HCT116 (cell line): ENCODE measurements around the gene KIAA1614.

Experiments
- CEBPB ChIP-seq: IDR thresholded peaks from 2 replicates; pipeline ENCODE4 v1.6.1; 2012; ENCODE audit warnings: low read depth
- EZH2 ChIP-seq: fragments of 200-600 bp; sonication (generic); IDR thresholded peaks from 2 replicates; pipeline ENCODE4 v1.6.1; 2017; ENCODE audit warnings: antibody characterized with exemption, mixed run types
- EZH2phosphoT487 ChIP-seq: fragments of 200-600 bp; IDR thresholded peaks from 2 replicates; pipeline ENCODE4 v1.6.1; 2018; ENCODE audit warnings: antibody characterized with exemption, borderline replicate concordance
- POLR2A ChIP-seq: IDR thresholded peaks from 2 replicates; pipeline ENCODE4 v1.7.0; 2011; ENCODE audit warnings: borderline replicate concordance; ENCODE audit not compliant: insufficient read depth, insufficient read length; ENCODE audit errors: extremely low read depth
- POLR2AphosphoS5 ChIP-seq: IDR thresholded peaks from 2 replicates; pipeline ENCODE4 v1.6.1; 2011; ENCODE audit warnings: mild to moderate bottlenecking, low read depth, low read length, moderate library complexity
- RAD21 ChIP-seq: IDR thresholded peaks from 2 replicates; pipeline ENCODE4 v1.6.1; 2012; ENCODE audit warnings: low read depth, mild to moderate bottlenecking
- TCF7L2 ChIP-seq: IDR thresholded peaks from 2 replicates; pipeline ENCODE4 v1.7.0; 2011; ENCODE audit warnings: borderline replicate concordance, inconsistent platforms; ENCODE audit not compliant: insufficient read depth, insufficient read length; ENCODE audit errors: extremely low read depth
- YY1 ChIP-seq: IDR thresholded peaks from 2 replicates; pipeline ENCODE4 v1.6.1; 2011; ENCODE audit warnings: low read length, low read depth, moderate library complexity, mild to moderate bottlenecking; ENCODE audit not compliant: insufficient replicate concordance; ENCODE audit errors: extremely low read depth
- ZFX ChIP-seq: fragments of 450-650 bp; IDR thresholded peaks from 2 replicates; pipeline ENCODE4 v1.6.1; 2017
- TF ChIP-seq, protein P1 (sequence below): IDR thresholded peaks from 2 replicates; pipeline ENCODE4 v1.6.1; 2012; ENCODE audit warnings: low read depth
- TF ChIP-seq, protein P2 (sequence below), 3 experiments: fragments of 200-600 bp in 1 of 3; sonication (generic) in 1 of 3; IDR thresholded peaks in 2 of 3; conservative IDR thresholded peaks in 1 of 3; 2 replicates each; pipeline ENCODE4 v1.5.1; 2012 to 2017; ENCODE audit warnings: low read depth in 2 of 3, low read length in 2 of 3, antibody characterized with exemption in 1 of 3, borderline replicate concordance in 1 of 3, control low read depth in 1 of 3, mild to moderate bottlenecking in 1 of 3, mixed read lengths in 1 of 3, mixed run types in 1 of 3, moderate library complexity in 1 of 3; ENCODE audit not compliant: insufficient read depth in 1 of 3

DNA sequence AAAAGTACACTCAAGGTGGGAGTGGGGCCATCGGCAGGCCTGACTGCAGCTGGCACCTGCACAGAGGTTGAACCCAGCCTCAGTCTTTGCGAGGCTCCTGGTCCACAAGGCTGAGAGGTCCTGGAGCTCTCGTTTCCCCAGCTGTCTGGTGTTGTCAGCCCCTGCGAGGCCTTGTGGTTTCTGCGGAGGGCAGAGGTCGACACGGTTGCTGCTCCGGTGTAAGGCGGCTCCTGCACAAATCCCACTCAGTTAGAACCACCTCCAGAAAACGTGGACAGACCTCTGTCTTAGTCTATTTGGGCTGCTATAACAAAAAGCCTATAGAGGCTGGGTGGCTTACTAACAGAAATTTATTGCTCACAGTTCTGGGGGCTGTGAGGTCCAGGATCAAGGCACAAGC lies 5.8 kb downstream of the KIAA1614 start:
- TF ChIP-seq RAD21: no peak
- no peak for TF ChIP-seq CEBPB
- no peak for TF ChIP-seq EZH2
- TF ChIP-seq, protein P1, sequence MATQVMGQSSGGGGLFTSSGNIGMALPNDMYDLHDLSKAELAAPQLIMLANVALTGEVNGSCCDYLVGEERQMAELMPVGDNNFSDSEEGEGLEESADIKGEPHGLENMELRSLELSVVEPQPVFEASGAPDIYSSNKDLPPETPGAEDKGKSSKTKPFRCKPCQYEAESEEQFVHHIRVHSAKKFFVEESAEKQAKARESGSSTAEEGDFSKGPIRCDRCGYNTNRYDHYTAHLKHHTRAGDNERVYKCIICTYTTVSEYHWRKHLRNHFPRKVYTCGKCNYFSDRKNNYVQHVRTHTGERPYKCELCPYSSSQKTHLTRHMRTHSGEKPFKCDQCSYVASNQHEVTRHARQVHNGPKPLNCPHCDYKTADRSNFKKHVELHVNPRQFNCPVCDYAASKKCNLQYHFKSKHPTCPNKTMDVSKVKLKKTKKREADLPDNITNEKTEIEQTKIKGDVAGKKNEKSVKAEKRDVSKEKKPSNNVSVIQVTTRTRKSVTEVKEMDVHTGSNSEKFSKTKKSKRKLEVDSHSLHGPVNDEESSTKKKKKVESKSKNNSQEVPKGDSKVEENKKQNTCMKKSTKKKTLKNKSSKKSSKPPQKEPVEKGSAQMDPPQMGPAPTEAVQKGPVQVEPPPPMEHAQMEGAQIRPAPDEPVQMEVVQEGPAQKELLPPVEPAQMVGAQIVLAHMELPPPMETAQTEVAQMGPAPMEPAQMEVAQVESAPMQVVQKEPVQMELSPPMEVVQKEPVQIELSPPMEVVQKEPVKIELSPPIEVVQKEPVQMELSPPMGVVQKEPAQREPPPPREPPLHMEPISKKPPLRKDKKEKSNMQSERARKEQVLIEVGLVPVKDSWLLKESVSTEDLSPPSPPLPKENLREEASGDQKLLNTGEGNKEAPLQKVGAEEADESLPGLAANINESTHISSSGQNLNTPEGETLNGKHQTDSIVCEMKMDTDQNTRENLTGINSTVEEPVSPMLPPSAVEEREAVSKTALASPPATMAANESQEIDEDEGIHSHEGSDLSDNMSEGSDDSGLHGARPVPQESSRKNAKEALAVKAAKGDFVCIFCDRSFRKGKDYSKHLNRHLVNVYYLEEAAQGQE: no peak
- no peak for TF ChIP-seq ZFX
- TF ChIP-seq, protein P2, sequence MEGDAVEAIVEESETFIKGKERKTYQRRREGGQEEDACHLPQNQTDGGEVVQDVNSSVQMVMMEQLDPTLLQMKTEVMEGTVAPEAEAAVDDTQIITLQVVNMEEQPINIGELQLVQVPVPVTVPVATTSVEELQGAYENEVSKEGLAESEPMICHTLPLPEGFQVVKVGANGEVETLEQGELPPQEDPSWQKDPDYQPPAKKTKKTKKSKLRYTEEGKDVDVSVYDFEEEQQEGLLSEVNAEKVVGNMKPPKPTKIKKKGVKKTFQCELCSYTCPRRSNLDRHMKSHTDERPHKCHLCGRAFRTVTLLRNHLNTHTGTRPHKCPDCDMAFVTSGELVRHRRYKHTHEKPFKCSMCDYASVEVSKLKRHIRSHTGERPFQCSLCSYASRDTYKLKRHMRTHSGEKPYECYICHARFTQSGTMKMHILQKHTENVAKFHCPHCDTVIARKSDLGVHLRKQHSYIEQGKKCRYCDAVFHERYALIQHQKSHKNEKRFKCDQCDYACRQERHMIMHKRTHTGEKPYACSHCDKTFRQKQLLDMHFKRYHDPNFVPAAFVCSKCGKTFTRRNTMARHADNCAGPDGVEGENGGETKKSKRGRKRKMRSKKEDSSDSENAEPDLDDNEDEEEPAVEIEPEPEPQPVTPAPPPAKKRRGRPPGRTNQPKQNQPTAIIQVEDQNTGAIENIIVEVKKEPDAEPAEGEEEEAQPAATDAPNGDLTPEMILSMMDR (IDR thresholded peaks at IDR 0.05 in 2 of 3, conservative IDR thresholded peaks at IDR 0.05 in 1 of 3; ENCODE audit: borderline replicate concordance in 1 of 3, insufficient read depth in 1 of 3, low read depth in 2 of 3, low read length in 2 of 3): no peak
- no peak for TF ChIP-seq POLR2AphosphoS5
- TF ChIP-seq POLR2A: no peak
- no peak for TF ChIP-seq TCF7L2
- no peak for TF ChIP-seq EZH2phosphoT487
- no peak for TF ChIP-seq YY1
